Activated naive CD8-positive, alpha-beta T cell treated with anti-CD3 and anti-CD28 coated beads for 36 hours (primary cell): ENCODE results near the gene STOX1. TPM values are rescaled to one million over a fixed set of nuclear protein-coding genes. Genes with fewer than 3 reads are reported as not detected.

Experiments used
- total RNA-seq, 2 experiments: library from RNA; stranded (reverse); gene quantifications; one replicate each; pipeline ENCODE4 v1.2.3, GENCODE V29; 2021

Gene STOX1
- total RNA-seq, 2 experiments from 2014 or later: 0.35 to 0.64 TPM

Other genes with a start within 250 kb of the STOX1 start
- gene CCAR1, start 106.3 kb upstream of the STOX1 start, total RNA-seq: 100 to 1,000 TPM; 112 to 118 TPM
- 10 to 100 TPM; 74.1 to 79.1 TPM for gene DDX50, start 73.8 kb downstream of the STOX1 start, total RNA-seq
- 100 to 1,000 TPM; 306 to 308 TPM for gene DDX21, start 128.6 kb downstream of the STOX1 start, total RNA-seq
- 10 to 100 TPM; 13.3 to 14.1 TPM for gene KIFBP, start 161.3 kb downstream of the STOX1 start, total RNA-seq